Activated naive CD4-positive, alpha-beta T cell treated with anti-CD3 and anti-CD28 coated beads, Interleukin-2, amount 50 U/mL, for 72 hours (primary cell): ENCODE measurements around the gene MSMB. TPM values are rescaled to one million over a fixed set of nuclear protein-coding genes. Genes with fewer than 3 reads are reported as not detected.
A peak's percentile ranks its signal among the peaks of the same experiment; 100 is the strongest.
"Not testable (repeated sequence)": the region's sequence is repeated elsewhere in the genome, so short reads cannot be mapped to it uniquely, and the experiment has no call there.

ENCODE experiments used
- ATAC-seq, 2 donors: fragments of 150-1000 bp; cut with Tn5 transposase; 2 replicates each; pipeline ENCODE4 v1.10.0; 2021; ENCODE audit warnings: mild to moderate bottlenecking in 2 of 2, moderate library complexity in 2 of 2
- DNase-seq, 2 donors: peaks; one replicate each; pipeline ENCODE4 v3.0.0; 2021 to 2022; ENCODE audit warnings: low spot score in 2 of 2
- H3K27ac Mint-ChIP-seq, 2 donors: one replicate each; pipeline ENCODE4 v1.8.0; 2022; ENCODE audit warnings: mild to moderate bottlenecking in 2 of 2, mixed read lengths in 2 of 2
- H3K36me3 Mint-ChIP-seq, 2 donors: one replicate each; pipeline ENCODE4 v1.8.0; 2022; ENCODE audit warnings: mixed read lengths in 2 of 2
- H3K9me3 Mint-ChIP-seq, 2 donors: one replicate each; pipeline ENCODE4 v1.8.0; 2022; ENCODE audit warnings: mixed read lengths in 2 of 2
- total RNA-seq, 2 donors: library from RNA; stranded (reverse); gene quantifications; one replicate each; pipeline ENCODE4 v1.2.3, GENCODE V29; 2022

The MSMB gene
- total RNA-seq, 2 donors from 2014 or later = not detected

DNA sequence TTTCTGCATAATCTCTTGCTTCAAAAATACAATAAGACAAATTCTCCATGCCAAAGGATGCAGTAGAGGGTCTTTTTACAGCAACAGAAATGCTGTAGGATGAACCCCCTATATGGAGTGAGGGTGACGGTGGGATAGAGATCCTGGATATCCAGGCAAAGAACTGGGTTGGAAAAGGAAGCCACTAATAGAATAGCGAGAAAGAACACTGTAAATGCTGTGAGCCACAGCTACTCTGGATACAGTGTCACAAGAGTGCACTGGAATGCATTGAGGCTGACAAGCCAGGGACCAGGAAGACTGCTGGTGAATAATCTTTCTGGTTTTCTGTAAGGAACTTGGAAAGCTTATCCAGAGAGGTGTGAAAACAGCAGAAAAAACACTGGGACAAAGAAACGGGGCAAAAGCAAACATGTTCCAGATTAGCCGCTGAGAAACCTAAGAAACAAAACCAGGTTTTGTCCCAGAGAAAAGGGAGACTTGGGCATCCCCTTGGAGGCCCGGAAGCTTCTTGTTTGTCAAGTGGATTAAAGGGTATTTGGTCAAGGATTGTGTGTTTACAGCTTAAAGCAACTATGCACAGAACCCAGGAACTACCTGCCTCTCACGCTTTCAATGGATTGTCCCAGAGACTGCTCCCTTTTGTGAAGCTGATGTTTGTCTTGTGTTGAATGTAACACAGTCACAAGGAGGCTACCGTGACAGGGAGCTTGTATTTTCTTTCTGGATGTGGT lies 6.2 kb upstream of the MSMB start:
- no peak for DNase-seq
- H3K36me3 Mint-ChIP-seq = peaks cover 6% of the 10 kb centered on the region in 2 donors
- peaks cover 4 to 5% of the 10 kb centered on the region in 2 donors for H3K9me3 Mint-ChIP-seq
- ATAC-seq = no peak
- H3K27ac Mint-ChIP-seq = no peak overlapping the region

DNA sequence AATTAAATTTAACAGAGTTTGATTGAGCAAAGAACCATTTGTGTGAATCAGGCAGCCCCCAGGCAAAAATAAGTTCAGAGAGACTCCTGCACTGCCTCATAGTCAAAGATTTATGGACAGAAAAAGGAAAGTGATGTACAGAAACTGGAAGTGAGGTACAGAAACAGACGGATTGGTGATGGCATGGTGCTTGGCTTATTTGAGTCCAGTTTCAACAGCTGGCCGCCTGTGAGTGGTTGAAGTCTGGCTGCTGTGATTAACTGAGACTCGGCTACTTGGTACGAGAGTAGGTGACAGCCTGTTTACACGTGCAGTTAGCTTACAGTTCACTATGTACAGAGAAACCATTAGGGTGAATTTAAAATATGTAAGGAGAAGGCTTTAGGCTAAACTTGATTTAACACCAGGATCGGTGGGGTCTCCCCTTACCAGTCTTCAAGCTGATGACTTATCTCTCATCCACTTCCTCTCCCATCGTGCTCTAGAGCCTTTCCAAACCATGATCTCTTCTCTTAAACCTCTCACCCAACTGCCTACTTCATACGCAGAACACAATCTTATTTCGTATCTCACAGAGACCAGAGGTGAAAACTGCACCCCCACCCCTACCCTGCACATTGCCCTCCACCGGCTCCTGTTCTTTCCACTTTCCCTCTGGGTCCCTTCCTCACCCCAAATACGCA lies 5.0 kb upstream of the MSMB start:
- no peak for DNase-seq
- no peak for ATAC-seq
- no peaks in the 10 kb centered on the region for H3K9me3 Mint-ChIP-seq
- H3K36me3 Mint-ChIP-seq = no peaks in the 10 kb centered on the region
- no peak overlapping the region for H3K27ac Mint-ChIP-seq

DNA sequence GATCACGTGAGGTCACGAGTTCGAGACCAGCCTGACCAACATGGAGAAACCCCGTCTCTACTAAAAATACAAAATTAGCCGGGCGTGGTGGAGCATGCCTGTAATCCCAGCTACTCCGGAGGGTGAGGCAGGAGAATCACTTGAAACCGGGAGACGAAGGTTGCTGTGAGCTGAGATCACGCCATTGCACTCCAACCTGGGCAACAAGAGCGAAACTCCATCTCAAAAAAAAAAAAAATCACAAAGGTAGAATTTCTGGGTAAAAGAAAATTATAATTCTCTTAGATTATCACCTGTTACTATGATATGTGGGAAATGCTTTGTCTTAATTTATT lies 3.4 kb upstream of the MSMB start:
- not testable (repeated sequence) for H3K9me3 Mint-ChIP-seq, H3K27ac Mint-ChIP-seq, H3K36me3 Mint-ChIP-seq, ATAC-seq, DNase-seq

DNA sequence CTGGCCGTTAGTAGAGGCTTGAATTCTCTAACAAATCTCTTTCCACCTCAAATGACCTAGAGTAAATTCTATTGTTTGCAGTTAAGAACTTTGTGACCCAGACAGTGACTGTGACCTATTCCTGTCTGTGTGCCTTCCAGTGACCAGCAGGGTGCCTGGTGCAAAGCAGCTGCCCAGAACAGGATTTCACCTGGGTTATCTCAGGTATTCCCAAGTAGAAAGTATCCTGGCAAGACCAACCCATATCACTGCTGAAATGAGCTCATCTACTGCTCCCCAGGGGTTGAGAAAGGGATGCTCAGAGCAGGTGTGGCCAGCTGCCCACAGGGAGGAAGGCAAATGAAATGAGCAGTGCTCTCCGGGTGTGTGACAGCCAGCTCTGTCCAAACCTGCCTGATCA lies 2.1 kb upstream of the MSMB start:
- Mint-ChIP-seq H3K9me3 (no peaks in the 10 kb centered on the region), H3K36me3 (no peaks in the 10 kb centered on the region), H3K27ac (no peak overlapping the region)
- DNase-seq (no peak), ATAC-seq (no peak)

DNA sequence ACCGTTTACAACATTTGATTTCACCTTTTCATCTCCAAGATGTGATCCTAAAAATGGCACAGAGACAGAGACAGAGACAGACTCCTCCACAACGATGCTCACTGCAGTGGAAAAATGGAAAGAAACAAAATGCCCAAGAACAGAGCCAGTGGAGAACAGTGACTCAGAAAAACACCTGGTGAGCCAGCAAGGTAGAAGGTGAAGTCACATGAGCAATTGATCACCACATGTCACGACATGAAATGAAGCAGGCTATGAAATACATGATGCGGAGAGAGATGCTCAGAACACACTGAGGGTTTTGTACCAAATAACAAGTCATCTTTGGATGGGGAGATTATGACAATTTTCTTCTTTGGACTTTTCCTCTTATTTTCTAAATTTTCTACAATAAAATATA lies 3.5 kb downstream of the MSMB start:
- ATAC-seq (no peak), DNase-seq (no peak)
- H3K36me3 Mint-ChIP-seq = no peaks in the 10 kb centered on the region
- H3K27ac Mint-ChIP-seq = no peak overlapping the region
- no peaks in the 10 kb centered on the region for H3K9me3 Mint-ChIP-seq

DNA sequence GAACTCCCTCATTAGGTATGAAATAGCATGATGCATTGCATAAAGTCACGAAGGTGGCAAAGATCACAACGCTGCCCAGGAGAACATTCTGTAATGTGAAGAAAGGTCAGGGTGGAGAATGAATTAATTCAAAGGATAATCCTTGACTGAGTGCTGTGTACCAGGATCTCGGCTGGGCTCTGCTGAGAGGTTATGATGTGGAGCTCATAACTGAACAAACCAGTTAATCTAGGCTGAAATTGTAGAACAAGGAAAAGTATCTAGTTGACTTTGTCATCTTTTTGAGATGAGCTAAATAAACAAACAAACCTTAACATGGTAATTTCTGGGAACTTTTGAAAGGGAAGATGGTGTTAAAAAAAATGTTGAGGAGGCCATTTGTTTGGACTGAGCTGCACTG lies 6.1 kb downstream of the MSMB start:
- ATAC-seq = no peak
- Mint-ChIP-seq H3K9me3 (no peaks in the 10 kb centered on the region), H3K36me3 (no peaks in the 10 kb centered on the region), H3K27ac (no peak overlapping the region)
- DNase-seq = no peak

DNA sequence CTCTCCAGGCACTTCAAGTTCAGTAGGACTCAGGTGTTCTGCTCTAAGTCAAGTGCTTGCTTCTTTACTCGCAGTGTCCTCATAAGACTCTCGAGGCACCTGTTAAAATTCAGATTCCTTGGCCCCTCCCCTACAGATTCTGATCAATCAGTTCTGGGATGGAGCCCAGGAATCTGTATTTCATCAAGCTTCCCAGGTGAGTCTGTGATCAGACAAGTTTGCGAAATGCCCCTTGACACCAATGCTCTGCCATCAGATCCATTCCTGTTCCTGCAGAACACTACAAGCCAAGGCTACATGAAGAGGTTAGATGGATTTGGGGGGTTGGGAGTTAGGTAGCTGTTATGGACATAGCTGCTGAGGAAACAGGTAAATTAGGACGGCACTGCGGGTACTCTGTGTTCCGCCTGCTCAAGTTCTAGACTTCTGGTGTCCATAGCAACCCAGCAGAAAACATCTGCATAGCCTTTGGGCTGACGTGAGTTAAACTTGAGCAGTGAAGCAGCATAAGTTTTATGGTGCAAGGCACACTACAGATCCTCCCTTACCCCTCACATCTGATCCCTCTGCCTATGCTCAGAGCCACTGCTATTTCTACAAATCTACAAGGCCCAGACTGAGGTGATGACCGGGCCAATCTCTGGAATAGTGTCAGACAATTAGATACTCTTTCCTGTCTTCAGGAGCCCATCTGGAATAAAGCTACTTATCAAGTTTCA lies 8.8 kb downstream of the MSMB start:
- ATAC-seq (no peak), DNase-seq (peak in 1 of 2 donors; percentile 9)
- H3K9me3 Mint-ChIP-seq = no peaks in the 10 kb centered on the region
- no peaks in the 10 kb centered on the region for H3K36me3 Mint-ChIP-seq
- H3K27ac Mint-ChIP-seq = no peak overlapping the region

DNA sequence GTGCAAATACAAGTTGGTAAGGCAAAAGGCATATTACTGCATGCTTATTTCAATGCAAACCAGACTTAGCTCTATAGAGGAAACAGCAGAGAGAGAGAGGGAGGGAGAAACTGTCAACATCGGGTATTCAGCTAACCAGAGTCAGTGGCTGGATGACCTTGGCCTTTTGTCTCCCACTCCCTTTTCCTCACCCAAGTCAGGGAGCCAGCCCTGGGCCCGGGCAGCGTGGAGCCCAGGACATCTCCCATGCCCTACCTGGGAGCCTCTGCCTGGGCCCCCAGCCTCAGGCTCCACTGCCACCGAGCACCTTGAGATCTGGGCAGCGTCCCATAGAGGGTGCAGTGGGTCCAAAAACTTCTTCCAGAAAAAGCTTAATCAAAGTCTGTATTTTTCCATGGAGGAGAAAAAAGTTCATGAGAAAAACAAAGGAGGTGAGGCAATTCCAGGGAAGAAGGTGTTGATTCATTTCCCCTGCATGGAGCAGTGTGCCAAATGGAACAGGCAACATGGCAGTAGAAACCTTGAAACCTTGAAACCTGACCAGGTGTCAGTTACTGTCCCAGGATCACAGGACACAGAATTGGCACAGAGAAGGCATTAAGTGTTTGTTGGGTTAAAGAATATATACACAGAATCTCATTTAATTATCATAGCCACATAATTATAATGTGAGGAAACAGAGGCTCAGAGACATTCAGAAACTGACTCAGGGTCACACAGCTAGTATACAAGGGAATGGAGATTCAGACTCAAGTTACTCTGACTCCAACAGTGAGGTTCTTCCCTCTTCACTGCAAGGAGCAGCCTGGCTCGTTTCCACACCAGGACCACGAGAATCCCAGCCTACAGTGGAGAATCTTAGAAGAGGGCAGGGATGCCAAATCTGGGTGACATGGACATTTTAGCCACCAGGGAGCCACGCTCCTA lies 9.9 kb downstream of the MSMB start:
- no peak for ATAC-seq
- no peaks in the 10 kb centered on the region for H3K9me3 Mint-ChIP-seq

DNA sequence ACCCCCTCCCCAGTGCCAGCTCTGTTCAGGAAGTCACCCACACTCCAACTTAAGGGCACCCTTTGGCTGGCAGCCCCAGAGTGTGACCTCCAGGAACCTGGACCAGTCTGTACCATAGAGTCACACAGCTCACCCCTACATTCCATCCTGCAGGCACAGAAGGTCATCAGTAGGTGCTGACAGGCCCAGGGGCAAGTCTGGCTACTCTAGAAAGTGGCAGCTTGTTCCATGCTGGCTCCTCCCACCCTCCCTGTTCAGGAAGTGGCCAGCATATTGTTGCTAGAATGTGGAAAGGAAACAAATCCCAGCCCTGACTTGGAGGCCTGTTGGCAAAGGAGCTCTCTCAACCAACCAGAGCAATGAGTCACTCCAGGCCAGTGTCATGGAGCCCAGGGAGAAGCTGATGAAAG lies 12.5 kb downstream of the MSMB start:
- ATAC-seq (no peak), DNase-seq (peak in 1 of 2 donors; percentile 41)
- Mint-ChIP-seq H3K27ac (no peak overlapping the region), H3K9me3 (no peaks in the 10 kb centered on the region), H3K36me3 (peaks cover 6 to 10% of the 10 kb centered on the region in 2 donors)

More for the DNA sequence above, 9.9 kb downstream of the MSMB start:
- peak in 1 of 2 donors; percentile 21 for DNase-seq
- H3K36me3 Mint-ChIP-seq = no peaks in the 10 kb centered on the region
- peak overlapping the region in 1 of 2 donors; percentile 11 for H3K27ac Mint-ChIP-seq

DNA sequence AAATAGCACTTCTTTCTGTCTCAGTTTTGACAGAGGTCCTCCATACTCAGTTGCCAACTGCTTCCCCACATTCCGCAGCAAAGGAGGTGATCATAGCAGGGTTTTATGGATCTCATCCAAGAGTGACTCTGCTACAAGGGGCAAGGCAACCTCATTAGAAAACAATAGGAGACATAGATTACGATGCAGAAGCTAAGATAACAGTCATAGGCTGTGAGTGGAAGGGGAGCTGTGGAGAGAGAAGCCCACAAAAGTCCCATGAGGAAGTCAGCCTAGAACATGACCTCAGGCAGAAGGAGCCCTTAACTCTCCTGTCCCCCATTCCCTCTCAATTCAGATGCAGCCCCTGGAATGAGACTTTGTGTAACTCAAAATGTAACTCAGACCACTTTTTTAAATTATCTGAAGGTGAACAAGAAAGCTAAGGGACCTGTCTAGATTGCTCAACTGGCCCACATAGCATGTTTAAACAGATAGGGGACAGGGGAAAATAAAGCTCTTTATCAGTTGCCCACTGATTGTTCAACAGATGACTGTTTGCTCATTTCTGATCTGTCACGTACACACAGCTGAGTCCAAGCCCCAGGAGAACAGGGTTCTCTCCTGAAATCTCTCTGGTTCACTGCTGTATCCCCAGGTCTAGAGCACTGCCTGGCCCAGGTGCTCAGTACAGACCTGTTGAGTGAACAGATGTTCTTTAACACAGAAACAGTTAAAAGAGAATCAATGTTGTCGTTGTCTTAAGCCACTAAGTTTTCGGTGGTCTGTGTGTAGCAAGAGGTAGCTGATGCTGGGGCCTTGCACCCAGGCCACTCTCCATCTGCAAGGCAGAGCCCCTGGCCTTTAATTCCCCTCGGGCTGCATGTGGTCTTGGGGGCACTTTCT lies 14.2 kb downstream of the MSMB start:
- Mint-ChIP-seq H3K36me3 (peaks cover 6 to 10% of the 10 kb centered on the region in 2 donors), H3K9me3 (no peaks in the 10 kb centered on the region), H3K27ac (peak overlapping the region in 1 of 2 donors; percentile 99)
- peak in 1 of 2 donors; percentile 40 for DNase-seq
- ATAC-seq = no peak

DNA sequence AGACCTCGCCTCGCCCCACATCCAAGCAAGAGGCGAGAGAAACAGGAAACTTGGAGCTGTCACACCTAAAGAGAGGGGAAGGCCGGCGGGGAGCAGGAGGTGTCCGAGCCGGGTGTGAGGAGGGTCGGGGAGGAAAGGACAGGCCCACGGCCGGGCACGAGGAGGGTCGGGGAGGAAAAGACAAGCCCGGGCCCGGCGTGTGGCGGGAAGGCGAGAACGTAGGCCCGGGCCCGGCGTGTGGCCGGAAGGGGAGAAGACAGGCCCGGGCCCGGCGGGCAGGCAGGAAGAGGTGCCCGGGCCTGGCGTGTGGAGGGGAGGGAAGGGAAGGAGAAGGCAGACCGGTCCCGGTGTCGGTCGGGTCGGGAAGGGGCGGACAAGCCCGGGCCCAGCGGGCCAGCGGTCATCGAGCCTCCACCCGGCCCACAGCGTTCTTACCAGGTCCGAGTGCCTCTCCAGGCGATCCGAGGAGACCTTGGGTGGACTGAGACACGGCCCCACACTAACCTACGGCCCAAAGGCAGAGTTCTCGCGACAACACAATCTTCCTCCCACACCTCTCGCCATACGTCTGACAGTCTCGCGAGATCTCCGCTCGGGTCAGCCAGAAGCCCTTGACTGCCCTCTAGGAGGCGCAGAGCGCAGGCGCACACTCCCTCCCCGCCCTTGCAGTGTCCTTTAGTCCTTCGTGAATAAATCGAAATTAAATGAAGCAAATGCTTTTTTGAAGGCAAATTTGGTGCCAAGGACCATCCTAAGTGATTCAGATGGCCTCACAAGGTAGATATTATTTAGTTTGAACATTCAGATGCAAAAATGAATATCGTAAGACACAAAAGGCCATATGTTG lies 15.8 kb downstream of the MSMB start, which contains the start of gene NCOA4:
TSS of gene NCOA4 (minus strand) at position 533 of the 847 bp plus-strand sequence. CDS start 13,943 bp downstream, outside the sequence.
- H3K9me3 Mint-ChIP-seq = no peaks in the 10 kb centered on the region
- H3K27ac Mint-ChIP-seq = peak within 1 kb of the TSS; percentile 99
- peaks cover 6 to 10% of the 10 kb centered on the region in 2 donors for H3K36me3 Mint-ChIP-seq
- DNase-seq (peak; percentile 91 to 96), ATAC-seq (peak; percentile 96 to 99)

DNA sequence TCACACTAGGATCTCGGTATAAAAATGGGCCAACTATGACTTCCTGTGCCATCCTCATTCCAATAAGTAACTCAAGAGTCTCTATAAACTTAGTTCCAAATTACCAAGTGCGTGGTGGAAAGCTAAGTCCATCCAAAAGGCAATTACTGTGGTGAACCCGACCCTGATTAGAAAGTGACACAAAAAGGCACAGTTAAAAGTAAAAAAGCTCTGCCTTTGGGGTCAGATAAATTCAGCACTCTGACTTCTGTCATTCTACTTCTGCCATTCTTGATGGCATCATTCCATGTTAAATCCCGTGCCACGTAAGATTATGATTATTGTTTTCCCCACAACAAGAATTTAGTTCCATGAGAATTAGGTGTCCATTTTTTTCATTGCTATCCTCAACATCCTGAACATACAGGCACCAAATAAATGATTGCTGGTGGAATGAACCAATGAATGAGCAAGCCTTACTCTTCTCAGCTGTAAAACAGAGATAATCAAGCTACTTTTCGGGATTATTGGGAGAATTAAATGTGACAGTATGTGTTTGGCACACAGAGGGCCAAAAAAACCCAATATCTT lies 16.5 kb downstream of the MSMB start:
- ATAC-seq (no peak), DNase-seq (no peak)
- Mint-ChIP-seq H3K36me3 (peaks cover 6 to 10% of the 10 kb centered on the region in 2 donors), H3K27ac (peak overlapping the region; percentile 99), H3K9me3 (no peaks in the 10 kb centered on the region)

DNA sequence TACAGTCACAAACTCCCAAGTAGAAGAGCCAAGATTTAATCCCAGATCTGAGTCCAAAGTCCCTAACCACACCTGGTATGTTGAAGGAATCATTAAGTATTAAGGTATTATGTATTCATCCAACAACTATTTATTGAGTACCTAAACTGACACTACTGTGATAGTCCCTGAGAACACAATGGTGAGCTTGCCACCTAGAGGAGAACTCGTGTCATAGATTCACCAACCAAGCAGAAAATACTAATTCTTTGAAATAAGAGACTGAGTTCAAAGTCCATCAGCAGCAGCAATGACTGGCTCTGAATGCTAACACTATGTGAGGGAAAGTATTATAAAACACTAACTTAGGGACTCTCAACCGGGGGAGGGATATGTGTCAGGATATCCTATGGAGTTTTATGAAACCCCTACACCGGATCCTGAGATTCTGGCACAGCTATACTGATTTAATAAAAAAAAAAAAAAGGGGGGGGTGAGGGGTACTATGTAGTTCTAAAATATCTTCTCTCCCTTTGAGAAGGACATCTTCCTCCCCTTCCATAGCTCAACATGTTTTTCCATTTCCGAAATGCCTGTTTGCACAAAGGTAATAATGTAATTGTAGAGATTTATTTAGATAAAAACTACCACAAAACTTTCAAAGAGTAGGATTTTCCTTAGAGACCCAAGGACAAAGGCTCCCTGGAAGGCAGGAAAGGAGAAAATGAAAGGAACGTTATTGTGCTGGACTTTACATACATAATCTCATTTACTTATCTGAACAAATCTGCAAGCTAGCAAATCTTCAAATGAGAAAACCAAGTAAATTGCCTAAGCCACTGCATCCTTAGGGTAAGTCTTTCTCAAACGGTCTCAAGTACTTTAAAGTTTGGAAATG lies 17.2 kb downstream of the MSMB start:
- H3K27ac Mint-ChIP-seq = peak overlapping the region; percentile 99
- no peaks in the 10 kb centered on the region for H3K9me3 Mint-ChIP-seq
- H3K36me3 Mint-ChIP-seq = peaks cover 6 to 10% of the 10 kb centered on the region in 2 donors
- peak in 1 of 2 donors; percentile 35 for ATAC-seq
- no peak for DNase-seq

DNA sequence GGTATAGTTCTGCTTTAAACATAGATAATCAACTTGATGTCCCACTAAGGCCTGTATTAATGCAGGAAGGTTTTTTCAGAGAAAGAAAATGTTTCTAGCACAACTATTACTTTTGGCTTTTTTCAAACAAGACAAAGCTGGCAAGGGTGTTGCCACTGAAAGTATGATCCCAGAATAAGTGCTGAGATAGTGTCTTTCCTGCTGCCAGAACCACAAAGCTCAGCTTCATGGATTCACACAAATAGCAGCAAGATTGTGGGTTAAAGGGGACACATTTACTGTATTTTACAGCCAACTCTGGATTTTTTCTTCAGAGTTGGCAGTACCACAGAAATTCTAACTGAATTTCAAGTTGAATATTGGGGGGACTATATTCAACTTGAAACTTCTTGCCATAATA lies 20.0 kb downstream of the MSMB start:
- no peaks in the 10 kb centered on the region for H3K9me3 Mint-ChIP-seq
- no peak overlapping the region for H3K27ac Mint-ChIP-seq
- ATAC-seq = no peak
- no peak for DNase-seq
- peaks cover 6 to 10% of the 10 kb centered on the region in 2 donors for H3K36me3 Mint-ChIP-seq
